SH-SY5Y (cell line): ENCODE results near the gene CRYAB.

Experiments
- GATA2 ChIP-seq: IDR thresholded peaks from 2 replicates; pipeline ENCODE4 v1.6.1; 2011; ENCODE audit warnings: mild to moderate bottlenecking, low read depth, low read length
- GATA3 ChIP-seq: IDR thresholded peaks from 2 replicates; pipeline ENCODE4 v1.6.1; 2011; ENCODE audit warnings: low read depth, mild to moderate bottlenecking, low read length, moderate library complexity

CRYAB gene

DNA sequence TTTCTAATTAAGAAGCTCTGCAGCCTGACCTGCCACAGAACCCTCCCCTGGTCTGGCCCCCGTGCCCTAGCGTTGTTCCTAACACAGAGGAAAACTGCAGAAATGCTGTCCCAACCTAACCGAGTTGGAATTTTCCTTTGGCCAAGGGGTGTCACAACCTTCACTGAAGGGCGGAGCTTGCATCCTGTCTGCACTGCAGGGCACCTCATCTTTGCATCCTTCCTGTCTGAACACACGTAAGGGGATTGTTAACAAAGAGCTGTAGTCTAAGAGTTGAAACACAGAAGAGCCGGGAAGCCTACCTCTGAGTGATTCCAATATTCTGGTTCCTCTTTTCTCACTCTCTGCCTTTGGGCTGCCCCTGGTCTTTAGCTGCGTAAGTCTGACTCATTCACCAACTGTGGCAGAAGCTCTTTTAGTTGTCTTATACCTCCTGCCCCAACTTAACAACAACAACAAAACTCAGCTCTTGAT is 27.2 kb upstream of the CRYAB start:
- TF ChIP-seq GATA2 (no peak), GATA3 (no peak)

DNA sequence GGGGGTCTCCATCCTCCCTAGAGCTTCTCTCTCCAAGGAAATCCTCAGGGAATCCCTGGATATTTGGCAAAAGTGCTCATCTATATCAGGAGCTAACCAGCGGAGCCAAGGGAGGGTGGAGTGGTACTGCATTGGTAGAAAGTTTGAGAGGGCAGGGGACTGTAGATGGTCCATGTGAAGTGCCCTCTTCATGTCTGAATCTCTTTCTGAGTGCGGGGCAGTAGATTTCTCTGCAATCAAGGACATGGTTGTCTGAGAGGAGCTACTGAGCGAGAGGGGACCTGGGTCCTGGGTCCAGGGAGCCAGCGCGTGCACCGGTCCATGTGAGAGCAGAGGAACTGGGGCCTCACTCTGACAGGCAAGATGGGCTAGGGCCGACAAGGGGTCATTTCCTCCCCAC is 26.3 kb upstream of the CRYAB start:
- TF ChIP-seq GATA2 = no peak

DNA sequence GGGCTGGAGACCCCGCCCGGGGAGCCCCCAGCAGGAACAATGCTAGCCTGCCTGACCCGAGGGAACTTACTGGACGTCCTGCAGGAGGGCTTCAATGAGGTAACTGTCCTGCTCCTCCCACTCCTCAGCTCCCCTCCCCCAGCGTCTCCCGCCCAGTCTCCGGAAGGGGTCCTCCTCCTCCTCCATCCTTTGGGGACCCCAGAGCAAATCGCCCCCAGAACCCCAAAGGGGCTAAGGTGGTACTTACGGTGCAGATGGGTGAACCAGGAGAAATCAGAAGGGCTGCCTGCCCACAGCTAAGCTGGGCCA is 25.8 kb upstream of the CRYAB start:
- TF ChIP-seq GATA3 (no peak), GATA2 (no peak)

DNA sequence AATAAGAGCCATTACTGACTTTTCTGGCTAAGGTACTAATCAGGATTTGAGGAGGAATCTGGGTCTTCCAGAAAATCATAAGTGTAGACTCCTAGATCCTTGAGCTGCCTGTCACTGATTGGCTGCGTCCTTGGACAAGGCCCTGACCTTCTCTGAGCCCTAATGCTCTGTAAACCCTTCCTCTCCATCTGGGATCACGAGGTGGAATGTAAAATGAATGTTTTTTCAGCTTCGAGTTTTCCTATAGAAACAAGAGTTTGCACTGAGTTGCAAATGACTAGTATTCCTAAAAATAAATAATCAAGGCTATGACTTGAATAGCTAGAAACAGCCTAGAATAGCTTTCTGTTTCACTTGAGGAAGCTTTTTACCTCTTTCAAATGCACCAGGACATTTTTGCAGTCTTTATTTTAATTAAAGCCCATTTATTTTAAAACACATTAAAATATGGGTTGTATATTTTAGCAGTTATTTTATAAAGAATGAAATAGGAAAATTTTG is 24.5 kb upstream of the CRYAB start:
- TF ChIP-seq GATA2 (no peak), GATA3 (no peak)

DNA sequence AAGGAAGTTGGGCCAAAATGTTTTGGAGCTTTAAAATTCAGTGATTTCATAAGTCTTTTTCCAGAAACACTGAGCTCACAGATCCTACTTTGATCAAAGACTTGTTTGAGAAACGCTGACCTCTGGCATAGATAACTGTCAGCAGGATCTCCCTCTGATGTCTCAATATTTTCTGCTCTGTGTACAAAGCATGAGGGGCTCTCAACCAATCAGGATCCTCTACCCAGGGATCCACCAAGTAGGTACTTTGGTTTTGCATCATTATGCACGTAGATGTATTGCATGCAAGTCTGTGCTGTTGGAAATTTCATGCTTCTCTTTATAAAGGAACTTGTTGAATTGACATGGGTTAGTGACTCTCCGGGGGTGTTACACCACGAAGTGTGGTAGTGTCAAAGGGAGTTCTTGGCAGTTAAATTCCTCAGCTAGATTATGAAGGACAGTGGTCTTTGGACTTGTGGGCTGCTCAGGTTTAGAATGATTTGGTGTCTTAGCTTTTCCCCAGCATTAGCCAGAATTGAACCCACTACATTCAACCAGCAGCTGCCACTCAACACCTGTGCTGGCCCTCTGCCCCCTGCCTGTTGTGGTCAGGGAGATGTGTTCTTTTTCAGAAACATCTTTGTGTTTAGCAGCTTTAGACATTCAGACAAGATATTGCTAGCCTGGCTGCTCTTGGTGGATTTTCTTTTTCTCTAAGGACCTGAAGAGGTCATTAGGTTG is 23.9 kb upstream of the CRYAB start:
- TF ChIP-seq GATA2 = no peak
- no peak for TF ChIP-seq GATA3

DNA sequence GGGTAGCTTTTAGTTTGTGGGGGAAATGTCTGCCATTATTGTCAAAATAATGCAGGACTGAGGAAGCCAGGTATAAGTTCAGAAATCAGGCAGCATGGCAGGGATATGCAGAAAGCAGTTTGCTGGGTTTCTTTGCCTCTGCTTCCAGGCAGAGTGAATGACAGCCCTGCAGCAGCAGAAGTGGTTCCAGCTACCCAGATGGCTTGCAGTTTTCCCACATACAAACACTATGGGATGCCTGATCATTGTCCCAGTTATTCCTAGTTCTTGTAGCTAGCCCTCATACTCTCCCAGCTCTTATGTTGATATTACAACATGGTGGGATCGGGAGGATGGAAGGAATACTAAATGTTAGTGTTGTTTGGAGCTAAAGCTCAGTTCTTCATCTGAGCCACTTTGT is 22.7 kb upstream of the CRYAB start:
- TF ChIP-seq GATA2 (no peak), GATA3 (no peak)

DNA sequence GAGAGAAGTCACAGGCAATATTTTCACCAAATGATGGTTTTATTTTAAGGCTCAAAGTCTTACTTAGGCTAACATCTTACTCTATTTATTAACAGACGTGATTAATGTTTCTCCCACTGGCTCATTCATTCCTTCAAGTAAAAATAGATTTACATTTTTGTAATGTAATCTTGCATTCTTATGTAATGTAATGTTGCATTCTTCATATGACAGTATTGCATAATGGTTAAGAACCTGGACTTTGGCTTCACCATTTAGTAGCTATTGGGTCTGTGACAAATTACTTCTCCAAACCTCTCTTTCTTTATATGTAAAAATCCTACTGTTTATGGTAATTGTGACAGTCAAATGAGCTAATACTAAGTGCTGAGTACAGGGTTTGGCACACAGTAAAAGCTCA is 22.3 kb upstream of the CRYAB start:
- TF ChIP-seq GATA3 (no peak), GATA2 (no peak)

DNA sequence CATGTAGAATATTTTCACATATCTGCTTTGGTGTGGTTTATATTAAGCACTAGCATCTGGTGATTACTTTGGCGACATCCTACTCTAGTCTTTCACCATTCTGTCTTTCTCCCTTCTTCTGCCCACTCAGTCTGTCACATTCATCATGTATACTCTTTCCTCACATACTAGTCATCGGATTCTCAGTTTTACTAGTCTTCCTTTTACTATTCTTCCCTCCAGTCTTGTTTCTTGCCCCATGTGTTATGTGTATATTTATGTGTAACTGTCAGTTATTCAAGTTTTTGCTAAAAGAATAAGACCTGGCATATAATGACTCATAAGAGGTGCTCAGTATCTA is 21.0 kb upstream of the CRYAB start:
- TF ChIP-seq GATA2 (no peak), GATA3 (no peak)

DNA sequence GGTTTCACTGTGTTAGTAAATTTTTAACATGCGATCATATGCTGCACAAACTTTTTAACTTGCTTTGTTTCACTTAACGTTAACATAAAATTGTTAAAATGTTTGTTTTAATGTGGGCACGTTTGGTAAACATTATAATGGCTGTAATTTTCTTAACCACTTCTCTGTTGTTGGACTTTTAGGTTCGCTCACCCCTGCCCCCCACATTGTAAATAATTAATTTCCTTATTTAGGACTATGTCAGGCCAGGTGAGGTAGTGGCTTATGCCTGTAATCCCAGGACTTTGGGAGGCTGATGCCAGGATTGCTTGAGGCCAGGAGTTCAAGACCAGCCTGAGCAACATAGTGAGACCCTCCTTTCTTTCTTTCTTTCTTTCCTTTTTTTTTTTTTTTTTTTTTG is 18.9 kb upstream of the CRYAB start:
- TF ChIP-seq GATA3 (no peak), GATA2 (no peak)

DNA sequence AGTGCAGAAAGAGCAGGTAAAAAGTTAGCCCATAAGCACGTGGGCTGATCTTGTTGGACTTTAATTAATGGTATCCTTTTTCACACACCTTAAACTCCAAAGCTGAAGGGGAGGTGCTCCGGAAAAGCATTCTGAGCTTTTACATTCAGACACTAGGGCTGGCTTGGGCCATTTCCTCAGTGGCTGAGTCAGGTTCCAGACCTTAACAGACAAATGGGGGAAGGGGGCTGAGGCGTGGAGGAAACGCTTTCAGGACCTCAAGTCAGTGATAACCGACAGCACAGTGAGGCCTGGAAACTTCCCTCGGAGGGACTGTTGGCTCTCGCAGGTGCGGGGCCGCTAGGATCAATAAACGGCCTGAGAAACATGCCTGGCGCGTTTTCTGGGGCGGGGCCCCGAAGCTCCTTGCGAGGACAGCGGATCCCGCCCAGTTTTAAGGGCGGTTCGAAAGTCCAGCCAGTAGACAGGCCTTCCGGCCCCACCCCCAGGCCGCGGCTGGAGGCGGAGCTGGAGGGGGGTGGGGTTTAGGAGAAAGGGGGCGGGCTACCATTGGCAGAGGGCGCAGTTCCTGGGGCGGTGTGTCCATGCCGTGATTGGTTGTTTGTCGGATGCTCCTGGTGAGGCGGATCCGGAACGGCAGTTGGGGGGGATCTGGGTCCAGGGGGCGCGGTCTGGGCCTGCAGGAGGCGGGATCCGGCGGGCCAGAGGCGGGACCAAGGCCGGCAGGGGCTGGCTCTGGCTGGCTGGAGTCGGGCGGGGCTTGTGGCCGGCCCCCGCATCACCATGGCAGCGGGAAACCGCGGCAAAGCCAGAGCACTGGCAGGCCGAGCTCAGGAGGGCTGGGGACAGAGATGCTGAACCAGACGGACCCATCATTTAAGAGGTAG is 15.2 kb upstream of the CRYAB start:
- no peak for TF ChIP-seq GATA2
- TF ChIP-seq GATA3 = no peak

DNA sequence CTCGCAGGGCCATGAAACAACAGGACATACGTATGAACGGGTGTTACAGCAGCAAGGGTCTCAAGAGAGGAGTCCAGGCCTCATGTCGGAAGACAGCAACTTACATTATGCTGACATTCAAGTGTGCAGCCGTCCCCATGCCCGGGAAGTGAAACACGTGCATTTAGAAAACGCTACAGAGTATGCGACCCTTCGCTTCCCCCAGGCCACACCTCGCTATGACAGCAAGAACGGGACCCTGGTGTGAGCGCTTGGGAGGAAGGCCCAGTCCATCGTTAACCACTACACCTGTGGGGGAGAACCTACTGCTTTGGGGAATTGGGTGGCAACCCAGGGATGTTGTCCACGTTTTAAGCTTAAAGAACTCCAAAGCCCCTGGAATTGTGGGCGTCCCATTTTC is 14.4 kb upstream of the CRYAB start:
- TF ChIP-seq GATA3 = no peak
- TF ChIP-seq GATA2 = no peak

DNA sequence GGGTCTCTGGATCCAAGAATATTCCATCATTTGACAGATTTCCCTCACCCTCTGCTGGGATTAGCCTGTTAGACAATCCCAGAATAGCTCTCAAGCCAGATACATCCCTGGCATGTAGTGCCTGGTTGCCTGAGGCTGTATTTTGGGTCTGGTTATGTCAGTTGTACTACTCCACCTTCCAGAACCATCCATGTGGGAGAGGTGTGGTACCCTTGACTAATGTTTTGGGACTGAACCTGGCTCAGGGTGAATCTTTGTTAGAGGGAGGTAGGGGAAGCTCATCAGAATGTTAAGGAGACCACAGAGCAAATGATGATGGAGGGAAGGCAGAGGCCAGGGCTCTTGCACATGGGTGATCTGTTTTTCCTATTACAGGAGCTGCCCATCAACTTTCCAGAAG is 12.4 kb upstream of the CRYAB start:
- TF ChIP-seq GATA3 (no peak), GATA2 (no peak)

DNA sequence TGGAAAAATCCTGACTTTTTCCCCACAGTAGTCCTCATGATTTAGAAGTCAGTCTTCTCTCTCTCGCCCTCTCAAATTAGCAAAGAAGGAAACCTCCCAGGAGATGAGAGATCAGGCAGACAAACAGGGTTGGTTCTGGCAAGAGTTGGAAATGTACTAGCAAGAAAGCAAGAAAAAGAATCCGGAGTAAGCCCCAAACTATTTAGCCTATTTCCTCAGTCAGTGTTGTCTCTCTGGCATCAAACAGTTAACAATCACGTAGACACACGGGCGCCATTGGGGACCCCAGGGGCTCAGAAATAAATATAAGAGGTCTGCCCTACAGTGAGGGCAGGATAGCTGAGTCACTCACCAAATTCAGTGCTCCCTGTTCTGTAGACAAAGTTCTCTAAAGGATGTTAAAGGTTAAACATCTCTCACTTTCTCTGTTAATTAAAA is 11.8 kb upstream of the CRYAB start:
- no peak for TF ChIP-seq GATA3
- no peak for TF ChIP-seq GATA2

DNA sequence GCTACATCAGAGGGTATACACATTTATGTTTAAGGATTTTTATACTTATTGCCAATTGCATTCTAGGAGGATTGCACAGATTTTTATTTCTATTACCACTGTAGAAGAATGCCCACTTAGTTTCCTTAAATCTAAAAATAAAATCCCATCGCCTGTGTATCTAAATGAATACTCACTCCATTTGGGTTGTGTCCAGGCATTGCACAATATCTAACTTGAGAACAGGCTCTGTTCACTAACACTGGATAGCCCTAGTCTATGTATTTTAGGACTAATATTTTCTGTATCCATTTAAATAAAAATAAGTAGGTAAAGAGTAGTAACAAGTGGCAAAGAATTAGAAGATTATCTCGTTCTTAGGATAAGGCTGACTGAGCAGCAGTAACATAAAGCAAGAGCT is 11.2 kb upstream of the CRYAB start:
- TF ChIP-seq GATA3 (no peak), GATA2 (no peak)

DNA sequence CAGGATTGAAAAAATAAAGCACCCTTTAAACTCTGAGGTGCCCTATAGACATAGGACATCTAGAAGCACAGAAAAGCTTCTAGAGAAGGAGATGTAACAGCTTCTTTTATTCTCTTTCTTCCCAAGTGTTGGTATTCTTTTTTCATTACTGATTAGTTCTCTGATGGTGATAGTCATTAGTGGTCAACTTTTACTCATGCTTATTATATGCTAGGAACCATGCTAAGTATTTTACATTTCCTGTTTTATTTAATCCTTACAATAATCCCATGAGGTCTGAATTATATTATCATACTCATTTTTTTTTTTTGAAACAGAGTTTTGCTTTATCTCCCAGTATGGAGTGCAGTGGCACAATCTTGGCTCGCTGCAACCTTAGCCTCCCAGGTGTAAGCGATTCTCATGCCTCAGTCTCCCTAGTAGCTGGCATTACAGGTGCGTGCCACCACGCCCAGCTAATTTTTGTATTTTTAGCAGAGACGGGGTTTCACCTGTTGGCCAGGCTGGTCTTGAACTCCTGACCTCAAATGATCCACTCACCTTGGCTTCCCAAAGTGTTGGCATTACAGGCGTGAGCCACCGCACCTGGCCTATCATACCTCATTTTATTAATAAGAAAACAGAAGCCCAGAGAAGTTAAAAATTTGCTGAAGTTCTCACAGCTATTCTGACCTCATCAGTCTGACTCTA is 10.1 kb upstream of the CRYAB start:
- TF ChIP-seq GATA2 (no peak), GATA3 (no peak)

DNA sequence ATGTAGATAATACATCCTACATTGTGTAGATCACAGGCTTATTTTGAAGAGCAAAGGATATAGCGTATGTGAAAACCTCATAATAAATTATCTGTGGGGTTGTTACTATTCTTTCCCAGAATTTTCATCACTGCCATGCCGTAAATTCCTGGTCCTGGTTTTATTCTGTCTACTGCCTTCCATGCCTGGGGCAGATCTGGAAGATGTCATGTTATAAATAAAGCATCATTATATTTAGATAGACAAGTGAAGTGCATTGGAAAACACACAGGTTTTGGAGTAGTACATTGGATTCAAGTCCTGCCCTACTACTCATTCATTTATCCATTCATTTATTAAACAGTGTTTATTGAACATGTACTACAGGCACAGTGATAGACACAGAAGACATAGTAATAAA is 9.3 kb upstream of the CRYAB start:
- TF ChIP-seq GATA2 (no peak), GATA3 (no peak)
